ENCODE measurements around the gene OSMR. TPM values are rescaled to one million over a fixed set of nuclear protein-coding genes. Genes with fewer than 3 reads are reported as not detected.

OSMR gene
- total RNA-seq, 1 donor from 2014 or later: 0.58 TPM

GRCh38 chr5:38878391-38879077 is 32.7 kb downstream of the OSMR start:
- no peak for DNase-seq (ENCODE audit: low spot score)
- Mint-ChIP-seq H3K9me3 (no peaks in the 10 kb centered on the region), H3K4me3 (no peak overlapping the region), H3K27ac (no peak overlapping the region), H3K36me3 (no peaks in the 10 kb centered on the region), H3K27me3 (ENCODE audit: insufficient read depth, low read depth) (no peaks in the 10 kb centered on the region), H3K4me1 (peaks cover 3% of the 10 kb centered on the region)
- Histone ChIP-seq H3K79me2 (ENCODE audit: low read depth) (no peaks in the 10 kb centered on the region), H4K20me1 (ENCODE audit: low read depth) (no peaks in the 10 kb centered on the region), H3K4me1 (no peaks in the 10 kb centered on the region), H3K9me3 (ENCODE audit: low read depth) (no peaks in the 10 kb centered on the region), H3K4me3 (no peak overlapping the region), H3K36me3 (no peaks in the 10 kb centered on the region), H3K27me3 (no peaks in the 10 kb centered on the region), H2AFZ (replicated peaks) (no peak overlapping the region), H3K9ac (no peak overlapping the region), H3K27ac (no peak overlapping the region), H3F3A (ENCODE audit: low read depth) (no peaks in the 10 kb centered on the region), H3K4me2 (no peak overlapping the region)
- TF ChIP-seq EZH2phosphoT487 (IDR thresholded peaks at IDR 0.05) (no peak), EZH2 (IDR thresholded peaks at IDR 0.05) (no peak), CTCF (IDR thresholded peaks at IDR 0.05) (no peak)

GRCh38 chr5:38879078-38879460 is 33.3 kb downstream of the OSMR start:
- H3K36me3 ChIP-seq: no peaks in the 10 kb centered on the region
- H3K36me3 Mint-ChIP-seq: no peaks in the 10 kb centered on the region
- no peak overlapping the region for H3K9ac ChIP-seq
- H3K9me3 ChIP-seq (ENCODE audit: low read depth): no peaks in the 10 kb centered on the region
- H3K4me1 Mint-ChIP-seq: peaks cover 7% of the 10 kb centered on the region
- no peak for DNase-seq (ENCODE audit: low spot score)
- H3F3A ChIP-seq (ENCODE audit: low read depth): no peaks in the 10 kb centered on the region
- H3K27me3 ChIP-seq: no peaks in the 10 kb centered on the region
- no peaks in the 10 kb centered on the region for H3K27me3 Mint-ChIP-seq (ENCODE audit: insufficient read depth, low read depth)
- no peaks in the 10 kb centered on the region for H3K79me2 ChIP-seq (ENCODE audit: low read depth)
- no peak overlapping the region for H3K4me2 ChIP-seq
- H2AFZ ChIP-seq (replicated peaks): no peak overlapping the region
- H3K27ac Mint-ChIP-seq: no peak overlapping the region
- H4K20me1 ChIP-seq (ENCODE audit: low read depth): no peaks in the 10 kb centered on the region
- H3K4me1 ChIP-seq: no peaks in the 10 kb centered on the region
- no peak overlapping the region for H3K27ac ChIP-seq
- TF ChIP-seq EZH2phosphoT487 (IDR thresholded peaks at IDR 0.05): no peak
- no peak for TF ChIP-seq CTCF (IDR thresholded peaks at IDR 0.05)
- TF ChIP-seq EZH2 (IDR thresholded peaks at IDR 0.05): no peak
- H3K9me3 Mint-ChIP-seq: no peaks in the 10 kb centered on the region
- no peak overlapping the region for H3K4me3 Mint-ChIP-seq
- no peak overlapping the region for H3K4me3 ChIP-seq

GRCh38 chr5:38883842-38884241 is 38.0 kb downstream of the OSMR start:
- Histone ChIP-seq H3K9ac (no peak overlapping the region), H3K4me3 (no peak overlapping the region), H3F3A (ENCODE audit: low read depth) (no peaks in the 10 kb centered on the region), H3K4me2 (no peak overlapping the region), H4K20me1 (ENCODE audit: low read depth) (no peaks in the 10 kb centered on the region), H3K9me3 (ENCODE audit: low read depth) (no peaks in the 10 kb centered on the region), H3K4me1 (no peaks in the 10 kb centered on the region), H3K27ac (no peak overlapping the region), H3K27me3 (no peaks in the 10 kb centered on the region), H2AFZ (replicated peaks) (no peak overlapping the region), H3K79me2 (ENCODE audit: low read depth) (no peaks in the 10 kb centered on the region), H3K36me3 (no peaks in the 10 kb centered on the region)
- Mint-ChIP-seq H3K4me1 (peaks cover 16% of the 10 kb centered on the region), H3K27ac (no peak overlapping the region), H3K27me3 (ENCODE audit: insufficient read depth, low read depth) (no peaks in the 10 kb centered on the region), H3K36me3 (no peaks in the 10 kb centered on the region), H3K4me3 (no peak overlapping the region), H3K9me3 (no peaks in the 10 kb centered on the region)
- DNase-seq (ENCODE audit: low spot score): no peak
- TF ChIP-seq CTCF (IDR thresholded peaks at IDR 0.05) (no peak), EZH2phosphoT487 (IDR thresholded peaks at IDR 0.05) (no peak), EZH2 (IDR thresholded peaks at IDR 0.05) (no peak)
